CD1c-positive myeloid dendritic cell (primary cell): Measurements from ENCODE around the gene NCAM2.

ENCODE experiments used
- DNase-seq: peaks from one replicate; pipeline ENCODE4 v3.0.0-alpha.2; 2016; ENCODE audit errors: extremely low spot score

Gene NCAM2

DNA sequence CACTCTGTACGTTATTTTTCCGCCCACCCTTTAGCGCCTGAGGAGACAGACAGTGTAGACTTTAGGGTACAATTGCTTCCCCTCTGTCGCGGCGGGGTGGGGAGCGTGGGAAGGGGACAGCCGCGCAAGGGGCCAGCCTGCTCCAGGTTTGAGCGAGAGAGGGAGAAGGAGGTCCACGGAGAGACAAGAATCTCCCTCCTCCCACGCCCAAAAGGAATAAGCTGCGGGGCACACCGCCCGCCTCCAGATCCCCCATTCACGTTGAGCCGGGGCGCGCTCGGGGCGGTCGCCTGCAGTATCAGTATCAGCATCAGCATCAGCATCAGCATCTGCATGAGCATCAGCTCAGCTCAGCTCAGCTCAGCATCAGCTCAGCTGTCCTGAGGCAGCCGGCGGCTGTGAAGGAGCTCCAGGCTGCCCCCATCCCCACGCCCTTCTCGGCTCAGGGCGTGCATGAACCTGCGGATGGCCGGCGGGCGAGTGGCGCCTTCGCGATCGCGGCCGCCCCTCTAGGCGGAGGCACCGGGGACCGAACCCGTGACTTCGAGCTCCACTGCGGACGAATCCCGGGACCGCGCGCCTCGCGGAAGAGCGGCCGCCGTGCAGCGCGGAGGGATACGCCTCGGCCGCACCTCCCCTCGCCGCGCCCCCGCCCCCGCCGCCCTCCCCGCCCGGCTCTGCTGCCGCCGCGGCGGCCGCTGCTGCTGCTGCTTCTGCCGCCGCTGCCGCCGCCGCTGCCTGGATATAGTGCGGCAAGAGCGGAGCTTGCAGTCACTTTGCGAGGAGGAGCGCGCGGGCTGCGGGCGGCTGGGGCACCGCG lies at the start of gene NCAM2:
NCAM2 (plus strand) TSS at position 774 of the 820 bp plus-strand sequence.
- DNase-seq = peak; percentile 74

GRCh38 chr21:20949884-20950283 lies 48.3 kb upstream of the NCAM2 start:
- no peak for DNase-seq

GRCh38 chr21:20965816-20966215 lies 32.4 kb upstream of the NCAM2 start:
- no peak for DNase-seq

- DNase-seq = no peak
Observed at GRCh38 chr21:20968391-20968790, 29.8 kb upstream of the NCAM2 start.

DNA sequence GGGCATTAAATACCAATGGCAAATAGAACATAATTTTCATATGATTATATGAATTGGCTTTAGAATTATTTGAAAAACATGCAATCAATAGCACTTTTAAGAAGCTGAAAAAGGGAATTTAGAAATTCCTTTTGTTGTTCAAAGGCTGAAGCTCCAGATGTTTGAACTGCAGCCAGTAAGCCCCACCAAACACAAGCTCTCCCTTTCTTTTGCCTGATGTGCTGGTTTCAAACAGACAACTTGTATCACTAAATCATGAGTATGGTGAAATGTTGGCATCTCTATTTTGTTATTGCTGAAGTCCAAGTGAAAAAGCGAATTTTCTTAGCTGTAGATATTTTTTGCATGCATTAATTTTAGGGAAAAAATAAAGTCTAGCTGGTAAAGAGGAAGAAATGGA lies 27.5 kb upstream of the NCAM2 start:
- no peak for DNase-seq

GRCh38 chr21:20971296-20971921 lies 26.8 kb upstream of the NCAM2 start:
- DNase-seq = peak; percentile 17

DNA sequence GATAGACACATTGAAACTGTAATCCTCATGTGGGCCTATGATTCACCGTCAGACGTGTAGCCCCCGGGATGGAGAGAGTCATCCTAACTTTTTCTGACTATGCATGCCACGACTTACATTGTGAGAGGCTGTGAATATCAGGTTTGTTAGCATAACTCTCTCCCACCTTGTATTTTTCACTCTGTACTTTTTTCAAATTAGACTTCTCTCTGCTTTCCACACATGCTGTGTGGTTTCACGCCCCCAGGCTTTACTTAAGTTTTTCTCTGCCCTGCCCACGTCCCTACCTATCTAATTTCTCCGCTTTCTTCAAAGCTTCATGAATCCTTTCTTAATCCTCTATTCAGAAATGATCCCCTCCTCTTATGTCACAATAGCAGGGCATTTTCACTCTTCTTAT lies 3.4 kb upstream of the NCAM2 start:
- DNase-seq = no peak

DNA sequence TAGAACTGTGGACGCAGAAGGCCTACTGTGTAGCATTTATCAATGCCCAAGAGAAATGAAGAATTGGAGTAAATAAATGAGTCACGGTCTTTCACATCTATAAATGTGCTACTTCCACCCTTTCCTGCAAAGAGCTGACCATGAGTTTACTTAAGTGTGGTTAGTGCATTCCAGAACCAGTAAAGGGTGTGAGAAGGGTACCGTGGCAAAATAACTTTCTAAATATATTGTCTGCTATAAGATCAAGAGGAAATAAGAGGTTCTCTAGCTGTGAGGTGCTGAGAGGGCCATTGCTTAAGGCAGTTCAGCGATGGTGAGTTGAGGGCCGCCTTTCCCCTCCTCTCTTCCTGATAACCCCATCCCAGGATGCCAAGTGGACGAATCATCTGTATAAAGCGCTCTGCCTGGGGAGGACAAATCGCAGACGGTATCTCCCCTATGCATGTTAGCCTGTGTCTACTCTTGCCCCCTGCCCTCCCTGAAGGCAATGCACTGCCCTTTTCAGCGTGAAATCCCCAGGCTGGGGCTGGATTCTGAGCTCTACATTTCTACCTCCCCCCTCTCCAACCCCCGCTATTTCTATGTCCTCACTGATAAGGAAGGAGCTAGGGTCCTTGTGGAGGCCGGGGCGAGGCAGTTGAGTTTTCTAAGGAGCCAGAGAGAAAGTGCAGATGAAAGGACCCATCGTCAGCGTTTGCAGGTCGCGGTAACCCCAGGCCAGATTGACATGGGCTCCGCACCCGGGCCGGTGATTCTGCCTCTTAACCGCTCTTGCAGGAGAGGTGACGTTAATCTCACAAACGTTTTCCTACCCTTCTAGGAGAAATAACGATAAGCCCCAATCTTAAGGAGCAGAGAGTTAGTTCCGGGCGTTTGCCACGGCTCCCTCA lies 1.5 kb upstream of the NCAM2 start:
- no peak for DNase-seq

DNA sequence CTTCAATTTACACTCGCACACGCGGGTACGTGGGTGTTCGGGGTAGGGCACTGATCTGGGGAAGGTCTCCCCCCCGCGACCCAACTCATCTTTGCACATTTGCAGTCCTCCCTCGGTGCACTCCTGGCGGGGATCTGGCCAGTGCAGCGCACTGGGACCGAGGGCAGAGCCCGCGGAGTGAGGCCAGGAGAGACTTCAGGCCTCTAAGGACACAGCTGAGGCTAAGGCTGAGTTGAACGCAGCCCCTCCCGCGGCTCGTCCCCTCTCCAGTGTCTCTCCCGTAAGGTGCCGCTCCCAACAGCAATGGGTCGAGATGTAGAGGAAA lies 936 bp upstream of the NCAM2 start:
- DNase-seq = peak; percentile 8

GRCh38 chr21:20998456-20998789 lies 214 bp downstream of the NCAM2 start:
- no peak for DNase-seq

DNA sequence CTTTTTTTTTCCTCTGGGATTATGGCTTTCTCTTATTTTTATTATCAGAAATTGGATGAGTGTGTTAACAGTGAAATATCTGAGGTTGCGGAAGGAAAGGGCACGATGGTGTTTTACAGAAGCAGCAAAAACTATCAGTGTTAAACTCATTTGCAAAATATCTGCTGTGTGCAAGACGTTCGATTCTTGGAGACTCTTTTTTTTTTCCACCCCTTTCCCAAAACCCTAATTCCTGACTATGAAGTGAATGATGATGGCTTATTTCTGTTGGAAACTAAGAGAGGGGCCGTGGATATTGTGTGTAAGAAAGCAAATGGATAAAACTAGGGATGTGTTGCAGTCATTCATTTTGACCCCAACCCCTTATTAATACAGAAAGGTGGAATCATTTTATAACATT lies 677 bp downstream of the NCAM2 start:
- DNase-seq = no peak

- peak; percentile 65 for DNase-seq
Observed at GRCh38 chr21:20999659-21000058, 1.4 kb downstream of the NCAM2 start.

GRCh38 chr21:21000591-21001175 lies 2.5 kb downstream of the NCAM2 start:
- DNase-seq = no peak

- no peak for DNase-seq
Observed at GRCh38 chr21:21001591-21002100, 3.4 kb downstream of the NCAM2 start.

GRCh38 chr21:21002153-21002552 lies 3.9 kb downstream of the NCAM2 start:
- no peak for DNase-seq

DNA sequence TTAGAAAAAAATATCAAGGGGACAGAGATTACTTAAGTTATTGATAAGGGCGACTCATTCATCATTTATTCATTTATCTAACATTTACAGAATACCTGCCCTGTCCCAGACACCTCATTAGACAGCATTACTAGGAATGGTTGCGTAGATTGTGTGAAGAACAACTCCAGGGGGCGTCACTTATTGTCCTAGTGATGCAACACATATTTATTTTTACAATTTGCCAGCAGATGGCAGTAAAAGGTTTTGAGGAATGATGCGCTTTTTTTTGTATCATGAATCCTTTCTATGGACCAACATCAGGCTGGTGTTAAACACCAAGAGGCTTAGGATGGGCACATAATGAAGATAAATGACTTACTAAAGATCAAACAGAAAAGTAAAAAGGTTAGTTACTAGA lies 5.5 kb downstream of the NCAM2 start:
- DNase-seq = peak; percentile 59

GRCh38 chr21:21007606-21008005 lies 9.4 kb downstream of the NCAM2 start:
- DNase-seq = no peak

DNA sequence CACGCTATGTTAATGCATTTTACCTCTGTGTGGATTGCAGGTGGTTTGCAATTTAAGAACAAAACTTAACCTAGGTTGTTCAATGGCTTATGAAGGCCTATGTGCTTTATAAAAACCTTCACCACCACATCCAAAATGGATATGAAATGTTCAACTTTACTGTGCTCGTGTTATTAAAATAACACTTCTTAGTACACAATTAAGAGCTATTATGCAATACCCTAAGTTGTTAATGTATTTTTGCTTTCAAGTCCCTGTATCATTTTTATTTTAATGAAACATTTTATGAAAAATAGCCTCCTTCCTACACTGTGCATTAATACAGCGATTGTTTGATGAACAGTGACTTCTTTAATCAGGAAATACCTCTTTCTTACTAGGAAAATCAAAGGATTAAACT lies 12.0 kb downstream of the NCAM2 start:
- no peak for DNase-seq

DNA sequence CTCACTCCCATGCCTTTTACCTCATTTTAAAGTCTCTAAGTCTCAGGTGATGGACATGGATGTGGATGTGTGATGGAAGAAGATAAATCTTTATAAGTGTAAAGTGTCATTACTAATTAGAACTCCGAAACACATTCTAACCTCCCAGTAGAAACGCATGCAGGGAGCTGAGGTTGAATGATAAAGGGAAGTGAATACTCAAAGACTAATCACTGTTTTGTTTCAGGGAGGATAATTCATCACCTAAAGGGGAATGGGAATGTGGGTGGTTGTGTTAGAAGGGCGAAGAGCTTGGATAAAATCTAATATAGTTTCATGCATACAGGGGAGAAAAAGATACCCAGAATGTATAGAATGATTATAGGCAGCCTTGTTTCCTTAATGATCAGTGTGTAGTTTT lies 12.5 kb downstream of the NCAM2 start:
- no peak for DNase-seq

DNA sequence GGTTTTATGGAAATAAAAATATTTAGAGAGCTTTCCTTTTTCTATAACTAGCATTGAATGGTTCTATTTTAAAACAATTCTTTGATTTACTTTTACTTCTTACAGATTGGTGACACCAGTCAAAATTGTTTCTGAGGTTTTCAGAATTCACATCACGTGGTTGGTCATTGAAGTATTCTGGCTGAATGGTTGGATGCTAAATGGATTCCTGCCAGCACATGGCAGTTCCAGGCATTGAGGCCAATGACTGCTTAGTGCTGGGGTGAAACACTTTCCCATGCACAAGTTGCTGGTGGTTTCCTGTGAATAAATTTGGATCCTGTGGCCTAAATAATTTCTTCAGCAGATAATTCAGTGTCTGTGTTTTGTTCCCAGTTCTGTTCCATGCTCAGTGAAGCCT lies 20.6 kb downstream of the NCAM2 start:
- DNase-seq = no peak

GRCh38 chr21:21019681-21020080 lies 21.5 kb downstream of the NCAM2 start:
- no peak for DNase-seq

- DNase-seq = no peak
Observed at GRCh38 chr21:21025742-21026141, 27.5 kb downstream of the NCAM2 start.
